ENCODE data around the gene DHPS.

The DHPS gene

GRCh38 chr19:12705654-12706331, 24.1 kb upstream of the DHPS start:
- H2BK12ac ChIP-seq (ENCODE audit: low read length) = peak overlapping the region; percentile 30
- H2AK5ac ChIP-seq (ENCODE audit: low read depth, low read length) = no peak overlapping the region
- no peak overlapping the region for H3K4me2 ChIP-seq (ENCODE audit: insufficient read depth, low read length, poor library complexity, severe bottlenecking)
- peaks cover 64 to 97% of the 10 kb centered on the region in 2 donors for H3K36me3 ChIP-seq (replicated peaks in 1 of 2; ENCODE audit: control insufficient read depth in 2 of 2, insufficient read depth in 2 of 2, low read length in 2 of 2)
- H3K27ac ChIP-seq (replicated peaks; ENCODE audit: low read length) = no peak overlapping the region
- H3K4me3 ChIP-seq (ENCODE audit: low read length in 2 of 2) = no peak overlapping the region
- no peak overlapping the region for H2AFZ ChIP-seq (ENCODE audit: low read length)
- peak overlapping the region; percentile 23 for H3K4ac ChIP-seq (ENCODE audit: low read length)
- DNase-seq (ENCODE audit: low spot score) = no peak
- H3K9me3 ChIP-seq (replicated peaks in 1 of 2; ENCODE audit: control insufficient read depth in 2 of 2, insufficient read depth in 1 of 2, low read depth in 1 of 2, low read length in 2 of 2) = peaks cover 0 to 2% of the 10 kb centered on the region in 2 donors
- peaks cover 0 to 7% of the 10 kb centered on the region in 2 donors for H3K4me1 ChIP-seq (ENCODE audit: control insufficient read depth in 2 of 2, insufficient read depth in 1 of 2, low read depth in 1 of 2, low read length in 2 of 2)
- H3K14ac ChIP-seq (ENCODE audit: low read length) = no peak overlapping the region
- H4K91ac ChIP-seq (ENCODE audit: low read depth, low read length, poor library complexity) = no peak overlapping the region
- H3K79me1 ChIP-seq (ENCODE audit: low read depth, low read length) = peaks cover 9% of the 10 kb centered on the region
- H4K8ac ChIP-seq (ENCODE audit: low read depth, low read length) = no peak overlapping the region
- WGBS, 2 donors (ENCODE audit: extremely low coverage in 2 of 2, insufficient read length in 2 of 2, insufficient replicate concordance in 1 of 2) = no CpG with 5 or more reads among the region's 29 CpGs
- no peak overlapping the region for H3K9ac ChIP-seq (ENCODE audit: low read depth, low read length, poor library complexity)
- no peak overlapping the region for H2BK15ac ChIP-seq (ENCODE audit: low read length)
- H3K18ac ChIP-seq (ENCODE audit: low read length) = no peak overlapping the region
- H2BK5ac ChIP-seq (ENCODE audit: low read length) = no peak overlapping the region
- no peak overlapping the region for H2BK120ac ChIP-seq (ENCODE audit: low read depth, low read length)
- H3K23ac ChIP-seq (ENCODE audit: low read depth, low read length, poor library complexity) = peak overlapping the region; percentile 73
- no peaks in the 10 kb centered on the region for H3K27me3 ChIP-seq (ENCODE audit: control insufficient read depth in 3 of 3, insufficient read depth in 3 of 3, low read depth in 1 of 3, low read length in 3 of 3)

GRCh38 chr19:12705169-12705568, 23.5 kb upstream of the DHPS start:
- DNase-seq (ENCODE audit: low spot score) = no peak
- Histone ChIP-seq H2BK15ac (ENCODE audit: low read length) (no peak overlapping the region), H3K27me3 (ENCODE audit: control insufficient read depth in 3 of 3, insufficient read depth in 3 of 3, low read depth in 1 of 3, low read length in 3 of 3) (no peaks in the 10 kb centered on the region), H3K36me3 (replicated peaks in 1 of 2; ENCODE audit: control insufficient read depth in 2 of 2, insufficient read depth in 2 of 2, low read length in 2 of 2) (peaks cover 63 to 96% of the 10 kb centered on the region in 2 donors), H3K14ac (ENCODE audit: low read length) (no peak overlapping the region), H2BK12ac (ENCODE audit: low read length) (peak overlapping the region; percentile 30), H3K27ac (replicated peaks; ENCODE audit: low read length) (no peak overlapping the region), H2BK5ac (ENCODE audit: low read length) (no peak overlapping the region), H3K4me2 (ENCODE audit: insufficient read depth, low read length, poor library complexity, severe bottlenecking) (no peak overlapping the region), H3K23ac (ENCODE audit: low read depth, low read length, poor library complexity) (peak overlapping the region; percentile 73), H3K79me1 (ENCODE audit: low read depth, low read length) (peaks cover 9% of the 10 kb centered on the region), H3K4ac (ENCODE audit: low read length) (no peak overlapping the region), H3K9me3 (replicated peaks in 1 of 2; ENCODE audit: control insufficient read depth in 2 of 2, insufficient read depth in 1 of 2, low read depth in 1 of 2, low read length in 2 of 2) (peaks cover 0 to 2% of the 10 kb centered on the region in 2 donors), H4K8ac (ENCODE audit: low read depth, low read length) (peak overlapping the region; percentile 82), H4K91ac (ENCODE audit: low read depth, low read length, poor library complexity) (no peak overlapping the region), H3K9ac (ENCODE audit: low read depth, low read length, poor library complexity) (peak overlapping the region; percentile 84), H2BK120ac (ENCODE audit: low read depth, low read length) (no peak overlapping the region), H3K4me1 (ENCODE audit: control insufficient read depth in 2 of 2, insufficient read depth in 1 of 2, low read depth in 1 of 2, low read length in 2 of 2) (peaks cover 0 to 7% of the 10 kb centered on the region in 2 donors), H3K18ac (ENCODE audit: low read length) (no peak overlapping the region), H3K4me3 (ENCODE audit: low read length in 2 of 2) (peak overlapping the region in 1 of 2 donors; percentile 37), H2AK5ac (ENCODE audit: low read depth, low read length) (peak overlapping the region; percentile 40), H2AFZ (ENCODE audit: low read length) (no peak overlapping the region)
- no CpG with 5 or more reads among the region's 13 CpGs for WGBS, 2 donors (ENCODE audit: extremely low coverage in 2 of 2, insufficient read length in 2 of 2, insufficient replicate concordance in 1 of 2)

GRCh38 chr19:12703046-12703445, 21.4 kb upstream of the DHPS start:
- peak; percentile 85 for DNase-seq (ENCODE audit: low spot score)
- Histone ChIP-seq H3K27ac (replicated peaks; ENCODE audit: low read length) (peak overlapping the region; percentile 75), H3K4me3 (ENCODE audit: low read length in 2 of 2) (no peak overlapping the region), H2BK120ac (ENCODE audit: low read depth, low read length) (no peak overlapping the region), H3K27me3 (ENCODE audit: control insufficient read depth in 3 of 3, insufficient read depth in 3 of 3, low read depth in 1 of 3, low read length in 3 of 3) (no peaks in the 10 kb centered on the region), H3K14ac (ENCODE audit: low read length) (no peak overlapping the region), H2AK5ac (ENCODE audit: low read depth, low read length) (no peak overlapping the region), H4K8ac (ENCODE audit: low read depth, low read length) (no peak overlapping the region), H3K36me3 (replicated peaks in 1 of 2; ENCODE audit: control insufficient read depth in 2 of 2, insufficient read depth in 2 of 2, low read length in 2 of 2) (peaks cover 63 to 97% of the 10 kb centered on the region in 2 donors), H2AFZ (ENCODE audit: low read length) (no peak overlapping the region), H2BK15ac (ENCODE audit: low read length) (no peak overlapping the region), H3K9me3 (replicated peaks in 1 of 2; ENCODE audit: control insufficient read depth in 2 of 2, insufficient read depth in 1 of 2, low read depth in 1 of 2, low read length in 2 of 2) (peaks cover 0 to 2% of the 10 kb centered on the region in 2 donors), H2BK12ac (ENCODE audit: low read length) (no peak overlapping the region), H3K4me1 (ENCODE audit: control insufficient read depth in 2 of 2, insufficient read depth in 1 of 2, low read depth in 1 of 2, low read length in 2 of 2) (peaks cover 0 to 7% of the 10 kb centered on the region in 2 donors), H2BK5ac (ENCODE audit: low read length) (no peak overlapping the region), H4K91ac (ENCODE audit: low read depth, low read length, poor library complexity) (no peak overlapping the region), H3K18ac (ENCODE audit: low read length) (no peak overlapping the region), H3K23ac (ENCODE audit: low read depth, low read length, poor library complexity) (no peak overlapping the region), H3K79me1 (ENCODE audit: low read depth, low read length) (peaks cover 9% of the 10 kb centered on the region), H3K4ac (ENCODE audit: low read length) (no peak overlapping the region), H3K9ac (ENCODE audit: low read depth, low read length, poor library complexity) (no peak overlapping the region), H3K4me2 (ENCODE audit: insufficient read depth, low read length, poor library complexity, severe bottlenecking) (no peak overlapping the region)
- WGBS, 2 donors (ENCODE audit: extremely low coverage in 2 of 2, insufficient read length in 2 of 2, insufficient replicate concordance in 1 of 2) = no CpG with 5 or more reads among the region's 9 CpGs

GRCh38 chr19:12701596-12702282, 20.1 kb upstream of the DHPS start:
- Histone ChIP-seq H2BK5ac (ENCODE audit: low read length) (no peak overlapping the region), H3K18ac (ENCODE audit: low read length) (no peak overlapping the region), H3K4me3 (ENCODE audit: low read length in 2 of 2) (peak overlapping the region in 1 of 2 donors; percentile 5), H4K8ac (ENCODE audit: low read depth, low read length) (no peak overlapping the region), H3K4me2 (ENCODE audit: insufficient read depth, low read length, poor library complexity, severe bottlenecking) (no peak overlapping the region), H3K23ac (ENCODE audit: low read depth, low read length, poor library complexity) (peak overlapping the region; percentile 85), H2BK12ac (ENCODE audit: low read length) (peak overlapping the region; percentile 73), H3K9ac (ENCODE audit: low read depth, low read length, poor library complexity) (peak overlapping the region; percentile 12), H2BK15ac (ENCODE audit: low read length) (no peak overlapping the region), H3K4ac (ENCODE audit: low read length) (no peak overlapping the region), H3K27me3 (ENCODE audit: control insufficient read depth in 3 of 3, insufficient read depth in 3 of 3, low read depth in 1 of 3, low read length in 3 of 3) (no peaks in the 10 kb centered on the region), H2AFZ (ENCODE audit: low read length) (no peak overlapping the region), H2AK5ac (ENCODE audit: low read depth, low read length) (peak overlapping the region; percentile 11), H3K4me1 (ENCODE audit: control insufficient read depth in 2 of 2, insufficient read depth in 1 of 2, low read depth in 1 of 2, low read length in 2 of 2) (peaks cover 0 to 7% of the 10 kb centered on the region in 2 donors), H2BK120ac (ENCODE audit: low read depth, low read length) (no peak overlapping the region), H3K36me3 (replicated peaks in 1 of 2; ENCODE audit: control insufficient read depth in 2 of 2, insufficient read depth in 2 of 2, low read length in 2 of 2) (peaks cover 61 to 86% of the 10 kb centered on the region in 2 donors), H3K27ac (replicated peaks; ENCODE audit: low read length) (no peak overlapping the region), H3K9me3 (replicated peaks in 1 of 2; ENCODE audit: control insufficient read depth in 2 of 2, insufficient read depth in 1 of 2, low read depth in 1 of 2, low read length in 2 of 2) (peaks cover 0 to 2% of the 10 kb centered on the region in 2 donors), H4K91ac (ENCODE audit: low read depth, low read length, poor library complexity) (no peak overlapping the region), H3K14ac (ENCODE audit: low read length) (no peak overlapping the region), H3K79me1 (ENCODE audit: low read depth, low read length) (peaks cover 9% of the 10 kb centered on the region)
- no CpG with 5 or more reads among the region's 33 CpGs for WGBS, 2 donors (ENCODE audit: extremely low coverage in 2 of 2, insufficient read length in 2 of 2, insufficient replicate concordance in 1 of 2)
- DNase-seq (ENCODE audit: low spot score) = no peak
